ENCODE measurements around the gene MCM3AP. TPM values are rescaled to one million over a fixed set of nuclear protein-coding genes. Genes with fewer than 3 reads are reported as not detected.

The MCM3AP gene
- total RNA-seq, result 71.4 and 90.6 TPM in 2 replicates

DNA sequence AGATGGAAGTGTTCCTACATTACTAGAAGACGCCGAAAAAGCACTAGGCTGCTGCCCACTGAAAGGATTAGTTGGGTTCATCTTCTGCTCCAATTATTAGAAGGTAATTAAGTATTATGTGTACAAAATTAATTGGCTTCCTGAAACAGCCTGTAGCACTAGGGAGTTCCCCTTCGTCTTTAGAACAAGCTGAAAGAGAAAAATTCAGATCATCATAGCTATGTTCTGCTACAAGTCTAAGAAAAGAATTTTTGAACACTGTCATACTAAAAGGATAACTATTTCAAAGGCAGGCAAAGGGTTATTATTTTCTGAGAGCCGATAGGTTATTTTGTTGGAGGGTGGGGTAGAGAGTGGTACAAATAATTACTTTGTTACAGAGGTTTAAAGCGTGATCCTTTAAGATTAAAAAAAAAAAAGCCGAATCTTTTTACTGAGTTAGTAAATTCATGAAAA is at the start of gene MCM3AP:
Gene MCM3AP (minus strand): TSS at position 406 of the 456 bp plus-strand sequence. CDS start 325 bp downstream, at position 81.

GRCh38 chr21:46323710-46324389 is 38.4 kb upstream of the MCM3AP start, which contains the start of the genes C21orf58 and PCNT:
C21orf58 (minus strand) TSS chr21:46323870; CDS start chr21:46322738, 1,132 bp downstream.
PCNT (plus strand) TSS chr21:46324156; CDS start chr21:46324229, 73 bp downstream.

DNA sequence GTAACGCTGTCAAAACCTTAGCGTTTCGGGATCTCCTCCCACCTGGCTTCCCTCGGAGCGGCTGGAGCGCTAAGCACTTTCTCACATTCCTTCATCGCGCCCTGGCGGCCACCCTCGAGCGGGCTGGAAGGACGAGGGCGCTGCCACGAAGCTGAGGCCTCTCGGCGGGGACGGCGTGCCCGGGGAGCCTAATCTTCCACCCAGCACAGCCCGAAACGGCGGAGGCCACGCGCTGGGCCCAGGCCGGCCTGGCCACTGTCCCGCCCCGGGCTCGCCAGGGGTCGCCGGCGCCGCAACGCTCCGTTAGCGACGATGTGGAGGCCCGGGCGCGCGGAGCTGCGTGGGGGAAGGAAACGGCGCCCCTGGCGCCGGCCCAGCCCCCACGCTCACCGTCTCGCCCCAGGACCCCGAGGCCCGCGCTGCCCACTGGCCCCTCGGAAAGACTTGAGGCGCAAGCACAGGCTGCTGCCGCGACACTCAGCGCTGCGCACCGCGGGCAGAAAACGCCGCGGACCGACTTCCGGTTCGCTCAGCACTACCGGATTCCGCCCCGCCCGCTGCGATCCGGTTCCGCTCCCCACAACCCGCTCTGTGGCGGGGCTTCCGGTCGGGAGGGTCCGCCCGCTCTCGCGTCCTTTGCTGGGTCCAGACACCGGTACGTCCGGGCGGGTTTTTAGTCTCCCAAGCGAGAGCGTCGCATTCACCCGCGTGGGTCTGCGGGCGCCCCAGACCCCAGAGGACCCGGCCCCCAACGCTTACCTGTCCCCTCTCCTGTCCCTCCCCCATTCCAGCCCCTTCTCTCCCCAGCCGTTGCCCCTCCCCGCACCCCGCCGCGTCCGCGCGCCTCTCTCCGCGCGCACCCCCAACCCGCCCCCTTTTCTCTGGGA is 593 bp upstream of the MCM3AP start, which contains the start of gene YBEY:
Gene YBEY (plus strand): TSS at position 582 of the 887 bp plus-strand sequence. CDS start 572 bp downstream, outside the sequence.

DNA sequence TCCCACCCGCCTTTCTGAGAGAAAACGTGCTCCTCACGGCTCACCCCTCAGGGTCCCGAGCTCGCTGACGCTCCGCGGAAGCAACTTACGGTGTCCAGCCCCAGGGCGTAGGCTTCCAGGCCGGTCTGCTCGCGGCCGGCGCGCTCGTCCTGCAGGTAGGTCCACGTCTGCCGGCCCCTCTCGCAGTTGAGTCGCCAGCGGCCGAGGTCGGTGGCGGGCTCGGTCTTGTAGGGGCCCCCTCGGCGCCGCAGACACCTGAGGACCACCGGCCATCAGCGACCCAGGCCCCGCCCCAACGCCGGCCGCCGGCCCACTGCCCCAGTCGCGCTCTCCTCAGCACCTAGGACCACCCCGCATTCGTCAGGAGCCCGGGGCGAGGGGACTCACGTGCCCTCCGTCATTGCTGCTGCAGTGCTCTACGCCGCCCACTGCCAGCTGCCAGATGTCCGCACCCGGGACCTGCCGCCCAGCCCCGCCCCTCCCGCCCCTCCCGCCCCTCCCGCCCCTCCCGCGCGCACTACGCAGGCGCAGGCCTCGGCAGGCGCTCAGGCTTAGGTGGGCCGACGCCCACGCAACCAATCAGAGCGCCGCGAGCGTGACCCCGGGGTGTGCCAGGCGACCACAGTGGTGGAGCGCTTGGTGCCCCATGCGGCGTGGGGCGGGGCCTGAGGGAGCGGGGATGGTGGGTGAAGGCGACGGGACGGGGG is 56.9 kb downstream of the MCM3AP start, which contains the start of gene LSS:
Gene LSS (minus strand): TSS at position 430 of the 707 bp plus-strand sequence. CDS start 29 bp downstream, at position 401.

Other genes starting within 250 kb of the MCM3AP start
- gene COL6A2, start 187.5 kb downstream of the MCM3AP start, total RNA-seq, result 6.5 and 14.0 TPM in 2 replicates
- not detected in 2 replicates for gene FTCD, start 130.0 kb downstream of the MCM3AP start, total RNA-seq
- gene SPATC1L, start 101.2 kb downstream of the MCM3AP start, total RNA-seq, result 4.1 and 7.5 TPM in 2 replicates
- gene LSS, start 56.8 kb downstream of the MCM3AP start, total RNA-seq, result 41.3 and 73.6 TPM in 2 replicates
- gene YBEY, start 731 bp upstream of the MCM3AP start, total RNA-seq, result 5.2 and 6.5 TPM in 2 replicates
- gene C21orf58, start 38.3 kb upstream of the MCM3AP start, total RNA-seq, result 5.5 and 6.4 TPM in 2 replicates
- 11.7 and 21.0 TPM in 2 replicates for gene PCNT, start 38.5 kb upstream of the MCM3AP start, total RNA-seq
- 18.8 and 28.7 TPM in 2 replicates for gene DIP2A, start 173.3 kb upstream of the MCM3AP start, total RNA-seq

Data from epithelial cell of umbilical artery (primary cell).